GM19240 (cell line): ENCODE measurements around the gene TRAIP.
A peak's percentile ranks its signal among the peaks of the same experiment; 100 is the strongest.
"Not testable (repeated sequence)": the region's sequence is repeated elsewhere in the genome, so short reads cannot be mapped to it uniquely, and the experiment has no call there.

Source experiments
- DNase-seq: peaks from one replicate; pipeline ENCODE4 v3.0.0; 2011; ENCODE audit warnings: low spot score; ENCODE audit not compliant: insufficient read length

Gene TRAIP

GRCh38 chr3:49791571-49791970, 64.8 kb downstream of the TRAIP start:
- no peak for DNase-seq

GRCh38 chr3:49790626-49791411, 65.5 kb downstream of the TRAIP start:
- no peak for DNase-seq

GRCh38 chr3:49788056-49788455, 68.3 kb downstream of the TRAIP start:
- DNase-seq, result no peak

GRCh38 chr3:49787536-49787935, 68.8 kb downstream of the TRAIP start:
- no peak for DNase-seq

- DNase-seq, result no peak
Observed at GRCh38 chr3:49787182-49787464, 69.2 kb downstream of the TRAIP start.

GRCh38 chr3:49786357-49787181, 69.8 kb downstream of the TRAIP start, which contains the start of gene IP6K1:
IP6K1 (minus strand) TSS chr3:49786542; CDS start chr3:49748040, 38,502 bp downstream.
- DNase-seq, result peak; percentile 100

GRCh38 chr3:49785565-49786356, 70.6 kb downstream of the TRAIP start:
- DNase-seq, result no peak

GRCh38 chr3:49782277-49782676, 74.1 kb downstream of the TRAIP start:
- DNase-seq, result not testable (repeated sequence)

GRCh38 chr3:49781415-49782199, 74.8 kb downstream of the TRAIP start:
- no peak for DNase-seq

GRCh38 chr3:49780975-49781365, 75.4 kb downstream of the TRAIP start:
- DNase-seq, result not testable (repeated sequence)

GRCh38 chr3:49780080-49780974, 76.0 kb downstream of the TRAIP start:
- no peak for DNase-seq

- DNase-seq, result no peak
Observed at GRCh38 chr3:49779358-49780079, 76.8 kb downstream of the TRAIP start.
